GM23338 (cell line): Measurements from ENCODE around the gene XCL2.

Source experiments
- EZH2 ChIP-seq: fragments of 200-600 bp; sonication (generic); IDR thresholded peaks from one replicate; pipeline ENCODE4 v1.8.0; 2017; ENCODE audit warnings: antibody characterized with exemption, mild to moderate bottlenecking, low read depth; ENCODE audit not compliant: unreplicated experiment
- NANOG ChIP-seq: IDR thresholded peaks from 2 replicates; pipeline ENCODE4 v1.6.1; 2016; ENCODE audit warnings: antibody characterized with exemption, borderline replicate concordance
- TF ChIP-seq, protein P1 (sequence below), 2 experiments: fragments of 200-600 bp in 1 of 2; sonication (generic) in 1 of 2; conservative IDR thresholded peaks; 2 replicates each; pipeline versions ENCODE4 v1.5.1 to v1.6.1; 2016 to 2017; ENCODE audit warnings: antibody characterized with exemption in 2 of 2, low read depth in 2 of 2, mild to moderate bottlenecking in 2 of 2, moderate library complexity in 1 of 2

GRCh38 chr1:168555508-168556046 lies 11.8 kb upstream of the XCL2 start:
- TF ChIP-seq, protein P1, sequence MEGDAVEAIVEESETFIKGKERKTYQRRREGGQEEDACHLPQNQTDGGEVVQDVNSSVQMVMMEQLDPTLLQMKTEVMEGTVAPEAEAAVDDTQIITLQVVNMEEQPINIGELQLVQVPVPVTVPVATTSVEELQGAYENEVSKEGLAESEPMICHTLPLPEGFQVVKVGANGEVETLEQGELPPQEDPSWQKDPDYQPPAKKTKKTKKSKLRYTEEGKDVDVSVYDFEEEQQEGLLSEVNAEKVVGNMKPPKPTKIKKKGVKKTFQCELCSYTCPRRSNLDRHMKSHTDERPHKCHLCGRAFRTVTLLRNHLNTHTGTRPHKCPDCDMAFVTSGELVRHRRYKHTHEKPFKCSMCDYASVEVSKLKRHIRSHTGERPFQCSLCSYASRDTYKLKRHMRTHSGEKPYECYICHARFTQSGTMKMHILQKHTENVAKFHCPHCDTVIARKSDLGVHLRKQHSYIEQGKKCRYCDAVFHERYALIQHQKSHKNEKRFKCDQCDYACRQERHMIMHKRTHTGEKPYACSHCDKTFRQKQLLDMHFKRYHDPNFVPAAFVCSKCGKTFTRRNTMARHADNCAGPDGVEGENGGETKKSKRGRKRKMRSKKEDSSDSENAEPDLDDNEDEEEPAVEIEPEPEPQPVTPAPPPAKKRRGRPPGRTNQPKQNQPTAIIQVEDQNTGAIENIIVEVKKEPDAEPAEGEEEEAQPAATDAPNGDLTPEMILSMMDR (conservative IDR thresholded peaks at IDR 0.05; ENCODE audit: low read depth in 2 of 2): no peak
- TF ChIP-seq EZH2 (no peak), NANOG (no peak)
